HepG2 (cell line): ENCODE data around the gene CORO7. TPM values are rescaled to one million over a fixed set of nuclear protein-coding genes. Genes with fewer than 3 reads are reported as not detected.

Experiments
- AGO2 ChIP-seq: fragments of 200-400 bp; formaldehyde crosslinking; optimal IDR thresholded peaks from 2 replicates; pipeline ENCODE3; 2017; ENCODE audit warnings: mild to moderate bottlenecking, low read depth, low read length, moderate library complexity
- BATF2 ChIP-seq: sonication (generic); formaldehyde crosslinking; IDR thresholded peaks from 2 replicates; pipeline ENCODE4 v1.8.0; 2022; ENCODE audit warnings: mild to moderate bottlenecking, missing genetic modification reagents, moderate library complexity
- CC2D1A ChIP-seq: sonication (generic); formaldehyde crosslinking; IDR thresholded peaks from 2 replicates; pipeline ENCODE4 v1.8.1; 2023; ENCODE audit warnings: mild to moderate bottlenecking, missing genetic modification reagents
- CENPT ChIP-seq: sonication (generic); formaldehyde crosslinking; IDR thresholded peaks from 2 replicates; pipeline ENCODE4 v1.8.0; 2022; ENCODE audit warnings: low read depth, mild to moderate bottlenecking, moderate library complexity, missing genetic modification reagents
- DZIP1 ChIP-seq: sonication (generic); formaldehyde crosslinking; IDR thresholded peaks from 2 replicates; pipeline ENCODE4 v1.5.0; 2020; ENCODE audit warnings: mild to moderate bottlenecking, missing genetic modification reagents
- ELF1 ChIP-seq: sonication (generic); formaldehyde crosslinking; IDR thresholded peaks from 2 replicates; pipeline ENCODE4 v1.4.0; 2020; ENCODE audit warnings: missing genetic modification reagents
- MTA1 ChIP-seq: sonication (generic); formaldehyde crosslinking; IDR thresholded peaks from 2 replicates; pipeline ENCODE4 v1.4.0; 2020; ENCODE audit warnings: missing genetic modification reagents, mild to moderate bottlenecking, borderline replicate concordance
- SMARCC2 ChIP-seq: fragments of 450-650 bp; IDR thresholded peaks from 2 replicates; pipeline ENCODE4 v1.6.1; 2017; ENCODE audit warnings: antibody characterized with exemption, mild to moderate bottlenecking
- SRSF4 ChIP-seq: fragments of 200-400 bp; formaldehyde crosslinking; IDR thresholded peaks from one replicate; pipeline ENCODE4 v1.6.1; 2018; ENCODE audit warnings: mild to moderate bottlenecking, low read depth, low read length, moderate library complexity; ENCODE audit not compliant: poor library complexity, severe bottlenecking
- YEATS2 ChIP-seq: sonication (generic); formaldehyde crosslinking; IDR thresholded peaks from 2 replicates; pipeline ENCODE4 v1.4.0; 2020; ENCODE audit warnings: missing genetic modification reagents, borderline replicate concordance
- ZMAT3 ChIP-seq: sonication (generic); formaldehyde crosslinking; conservative IDR thresholded peaks from 2 replicates; pipeline ENCODE4 v1.7.0; 2021; ENCODE audit warnings: missing genetic modification reagents
- ZNF232 ChIP-seq: sonication (generic); formaldehyde crosslinking; IDR thresholded peaks from 2 replicates; pipeline ENCODE4 v1.4.0; 2020; ENCODE audit warnings: missing genetic modification reagents, borderline replicate concordance
- ZNF30 ChIP-seq: sonication (generic); formaldehyde crosslinking; IDR thresholded peaks from 2 replicates; pipeline ENCODE4 v1.5.0; 2020; ENCODE audit warnings: mild to moderate bottlenecking, missing genetic modification reagents
- ZNF333 ChIP-seq: sonication (generic); formaldehyde crosslinking; IDR thresholded peaks from 2 replicates; pipeline ENCODE4 v1.4.0; 2020; ENCODE audit warnings: mild to moderate bottlenecking, missing genetic modification reagents, borderline replicate concordance
- ZNF646 ChIP-seq: sonication (generic); formaldehyde crosslinking; IDR thresholded peaks from 2 replicates; pipeline ENCODE4 v1.9.0; 2021; ENCODE audit warnings: mild to moderate bottlenecking, missing genetic modification reagents
- ZNF687 ChIP-seq: sonication (generic); formaldehyde crosslinking; IDR thresholded peaks from 2 replicates; pipeline ENCODE4 v1.5.1; 2020; ENCODE audit warnings: mild to moderate bottlenecking, missing genetic modification reagents, moderate library complexity
- polyA plus RNA-seq, 8 experiments: library from polyadenylated mRNA; depleted of rRNA in 3 of 8; stranded (reverse) in 7 of 8; unstranded in 1 of 8; fragments of >200 nt; fragmentation: Illumina TruSeq in 4 of 8; extraction: Trizol in 4 of 8; gene quantifications; 2 replicates each; pipeline versions ENCODE4 v1.2.1 to v1.2.3, GENCODE V29; 2011 to 2016; ENCODE audit warnings: low read depth in 4 of 8, missing spikeins in 1 of 8, mixed read lengths in 1 of 8; ENCODE audit not compliant: insufficient read depth in 1 of 8
- total RNA-seq, 5 experiments: library from RNA; depleted of rRNA; stranded (reverse); fragments of >200 nt; fragmentation: Illumina TruSeq; extraction: Trizol; gene quantifications; 2 replicates each; pipeline ENCODE4 v1.2.3, GENCODE V29; 2016; ENCODE audit warnings: low read depth in 1 of 5

CORO7 gene
- total and polyA plus RNA-seq, 2 of the 13 experiments (the other 11 are each of a cell fraction or from before 2014, with no cell fraction given), result 9.9 to 14.3 TPM

GRCh38 chr16:4378161-4378666, 38.2 kb downstream of the CORO7 start (continued):
- peak; percentile 42 for TF ChIP-seq ZNF687 (CRISPR knock-in tag)
- no peak for TF ChIP-seq CC2D1A (CRISPR knock-in tag)
- TF ChIP-seq YEATS2 (CRISPR knock-in tag), result no peak
- peak; percentile 38; the same call in 1 of the 2 replicates for TF ChIP-seq MTA1
- no peak for TF ChIP-seq ZNF232 (CRISPR knock-in tag)
- TF ChIP-seq ZNF30 (CRISPR knock-in tag), result no peak
- TF ChIP-seq AGO2, result peak; percentile 83
- no peak for TF ChIP-seq BATF2 (CRISPR knock-in tag)
- no peak for TF ChIP-seq ZNF646 (CRISPR knock-in tag)
- TF ChIP-seq ZMAT3 (CRISPR knock-in tag), result no peak
- no peak for TF ChIP-seq DZIP1 (CRISPR knock-in tag)
- TF ChIP-seq ZNF333, result no peak
- no peak for TF ChIP-seq ELF1 (CRISPR knock-in tag)
- no peak for TF ChIP-seq CENPT (CRISPR knock-in tag)
- no peak for TF ChIP-seq SMARCC2
- no peak for TF ChIP-seq SRSF4
